ENCODE measurements around the gene RPA3. TPM values are rescaled to one million over a fixed set of nuclear protein-coding genes. Genes with fewer than 3 reads are reported as not detected.

Gene RPA3
- total and polyA plus RNA-seq, 7 experiments from 2014 or later = 20.0 to 96.9 (median 28.1) TPM

- Histone ChIP-seq H3K4me3 (ENCODE audit: low read length) (no peak overlapping the region), H3K27me3 (ENCODE audit: control insufficient read depth in 2 of 2, insufficient read depth in 2 of 2, low read length in 2 of 2) (no peaks in the 10 kb centered on the region), H3K4me1 (ENCODE audit: control insufficient read depth in 2 of 2, insufficient read depth in 2 of 2, low read length in 2 of 2) (no peaks in the 10 kb centered on the region), H3K9me3 (ENCODE audit: control insufficient read depth in 2 of 3, low read length in 3 of 3) (no peaks in the 10 kb centered on the region), H3K27ac (ENCODE audit: low read depth, low read length) (no peak overlapping the region), H3K36me3 (ENCODE audit: control insufficient read depth in 2 of 3, insufficient read depth in 3 of 3, low read length in 3 of 3) (no peaks in the 10 kb centered on the region)
- peak overlapping the region in 1 of 10 donors; percentile 8 for H3K4me3 Mint-ChIP-seq
- DNase-seq (no peak), ATAC-seq (no peak)
- intact Hi-C loops (cut with micrococcal nuclease) = no loop called here
- no peaks in the 10 kb centered on the region for H3K27me3 Mint-ChIP-seq
- H3K27ac Mint-ChIP-seq = peak overlapping the region in 1 of 9 donors; percentile 70
- H3K4me1 Mint-ChIP-seq = peaks cover 3 to 20% (median 13%) of the 10 kb centered on the region in 7 donors
- ChIA-PET POLR2A (no interaction called here), CTCF (interaction anchor here (0.7 kb wide), 1 partner anchor 515 kb away, joined by 3 read pairs; no protein-coding TSS in a partner anchor)
- peaks cover 0 to 8% (median 0%) of the 10 kb centered on the region in 11 donors for H3K9me3 Mint-ChIP-seq
- peaks cover 0 to 44% (median 23%) of the 10 kb centered on the region in 5 donors for H3K36me3 Mint-ChIP-seq
Observed at GRCh38 chr7:7720193-7720592, 1.8 kb upstream of the RPA3 start.

GRCh38 chr7:7719236-7719635, 829 bp upstream of the RPA3 start:
- H3K4me3 Mint-ChIP-seq = peak overlapping the region in 1 of 10 donors; percentile 37
- ChIA-PET POLR2A (no interaction called here), CTCF (no interaction called here)
- H3K36me3 Mint-ChIP-seq = peaks cover 0 to 35% (median 19%) of the 10 kb centered on the region in 5 donors
- no peak overlapping the region for H3K27ac ChIP-seq (ENCODE audit: low read depth, low read length)
- no peaks in the 10 kb centered on the region for H3K9me3 ChIP-seq (ENCODE audit: control insufficient read depth in 2 of 3, low read length in 3 of 3)
- H3K4me1 ChIP-seq (ENCODE audit: control insufficient read depth in 2 of 2, insufficient read depth in 2 of 2, low read length in 2 of 2) = no peaks in the 10 kb centered on the region
- intact Hi-C loops (cut with micrococcal nuclease) = loop anchor here (1.0 to 5.0 kb wide), 4 partner anchors 11 to 79 kb away; partner anchors contain the start of gene UMAD1 (in 1 of the 2)
- no peaks in the 10 kb centered on the region for H3K27me3 Mint-ChIP-seq
- DNase-seq (peak in 8 of 9 donors; percentile 2 to 39 (median 24)), ATAC-seq (peak; percentile 68)
- H3K4me3 ChIP-seq (ENCODE audit: low read length) = no peak overlapping the region
- H3K9me3 Mint-ChIP-seq = peaks cover 0 to 8% (median 0%) of the 10 kb centered on the region in 11 donors
- peaks cover 3 to 20% (median 13%) of the 10 kb centered on the region in 7 donors for H3K4me1 Mint-ChIP-seq
- peak overlapping the region in 4 of 9 donors; percentile 25 to 82 (median 50) for H3K27ac Mint-ChIP-seq
- no peaks in the 10 kb centered on the region for H3K36me3 ChIP-seq (ENCODE audit: control insufficient read depth in 2 of 3, insufficient read depth in 3 of 3, low read length in 3 of 3)
- H3K27me3 ChIP-seq (ENCODE audit: control insufficient read depth in 2 of 2, insufficient read depth in 2 of 2, low read length in 2 of 2) = no peaks in the 10 kb centered on the region

- Mint-ChIP-seq H3K4me1 (peaks cover 6 to 30% (median 19%) of the 10 kb centered on the region in 7 donors), H3K4me3 (no peak overlapping the region), H3K27me3 (no peaks in the 10 kb centered on the region), H3K27ac (no peak overlapping the region), H3K9me3 (peaks cover 0 to 8% (median 0%) of the 10 kb centered on the region in 11 donors), H3K36me3 (peaks cover 0 to 27% (median 9%) of the 10 kb centered on the region in 5 donors)
- Histone ChIP-seq H3K27me3 (ENCODE audit: control insufficient read depth in 2 of 2, insufficient read depth in 2 of 2, low read length in 2 of 2) (no peaks in the 10 kb centered on the region), H3K36me3 (ENCODE audit: control insufficient read depth in 2 of 3, insufficient read depth in 3 of 3, low read length in 3 of 3) (no peaks in the 10 kb centered on the region), H3K27ac (ENCODE audit: low read depth, low read length) (no peak overlapping the region), H3K4me1 (ENCODE audit: control insufficient read depth in 2 of 2, insufficient read depth in 2 of 2, low read length in 2 of 2) (no peaks in the 10 kb centered on the region), H3K4me3 (ENCODE audit: low read length) (no peak overlapping the region), H3K9me3 (ENCODE audit: control insufficient read depth in 2 of 3, low read length in 3 of 3) (no peaks in the 10 kb centered on the region)
- POLR2A ChIA-PET = no interaction called here
- intact Hi-C loops (cut with micrococcal nuclease) = no loop called here
- CTCF ChIA-PET = no interaction called here
- ATAC-seq = no peak
- no peak for DNase-seq
Observed at GRCh38 chr7:7713730-7714129, 4.7 kb downstream of the RPA3 start.

DNA sequence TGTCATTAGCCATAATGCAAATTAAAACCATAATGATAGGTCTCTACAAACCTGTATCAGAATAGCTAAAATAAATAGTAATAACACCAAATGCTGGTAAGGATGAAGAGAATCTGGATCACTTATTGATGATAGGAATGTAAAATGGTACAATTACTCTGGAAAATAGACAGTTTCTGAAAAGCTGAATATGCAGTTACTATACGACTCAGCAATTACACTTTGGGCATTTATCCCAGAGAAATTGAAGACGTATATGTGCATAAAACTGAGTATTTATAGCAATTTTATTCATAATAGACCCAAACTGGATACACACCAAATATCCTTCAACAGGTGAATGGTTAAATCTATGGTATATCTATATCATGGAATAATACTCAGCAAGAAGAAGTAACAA, 7.9 kb downstream of the RPA3 start:
- DNase-seq = no peak
- no peak overlapping the region for H3K4me3 Mint-ChIP-seq
- Histone ChIP-seq H3K36me3 (ENCODE audit: control insufficient read depth in 2 of 3, insufficient read depth in 3 of 3, low read length in 3 of 3) (no peaks in the 10 kb centered on the region), H3K27ac (ENCODE audit: low read depth, low read length) (no peak overlapping the region), H3K4me3 (ENCODE audit: low read length) (no peak overlapping the region), H3K27me3 (ENCODE audit: control insufficient read depth in 2 of 2, insufficient read depth in 2 of 2, low read length in 2 of 2) (no peaks in the 10 kb centered on the region), H3K4me1 (ENCODE audit: control insufficient read depth in 2 of 2, insufficient read depth in 2 of 2, low read length in 2 of 2) (no peaks in the 10 kb centered on the region), H3K9me3 (ENCODE audit: control insufficient read depth in 2 of 3, low read length in 3 of 3) (no peaks in the 10 kb centered on the region)
- intact Hi-C loops (cut with micrococcal nuclease) = no loop called here
- no peak overlapping the region for H3K27ac Mint-ChIP-seq
- CTCF ChIA-PET = no interaction called here
- POLR2A ChIA-PET = interaction anchor here (0.6 kb wide), 1 partner anchor 20 kb away, joined by 3 read pairs; no protein-coding TSS in a partner anchor
- H3K9me3 Mint-ChIP-seq = peaks cover 0 to 1% (median 0%) of the 10 kb centered on the region in 11 donors
- H3K27me3 Mint-ChIP-seq = no peaks in the 10 kb centered on the region
- H3K36me3 Mint-ChIP-seq = peaks cover 0 to 21% (median 1%) of the 10 kb centered on the region in 5 donors
- ATAC-seq = no peak
- H3K4me1 Mint-ChIP-seq = peaks cover 7 to 39% (median 27%) of the 10 kb centered on the region in 7 donors

DNA sequence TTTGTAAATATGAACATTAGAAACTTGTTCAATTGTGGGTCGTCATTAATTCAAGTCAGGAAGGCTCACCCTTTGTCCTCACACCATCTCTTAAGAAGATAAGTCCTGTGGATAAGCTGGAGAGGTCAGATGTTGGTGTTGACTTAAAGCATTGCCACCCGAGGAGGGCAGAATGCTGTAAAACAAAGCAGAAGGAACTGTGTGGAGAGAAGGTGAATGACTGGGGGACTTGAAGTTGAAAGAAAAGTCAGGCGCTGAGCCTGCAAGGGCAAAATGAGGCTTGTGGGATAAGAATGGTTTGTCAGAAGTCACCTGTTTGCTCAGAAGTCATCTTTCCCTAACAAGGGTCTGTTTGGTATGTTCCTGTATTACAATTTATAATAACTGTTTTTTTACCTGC, 9.1 kb downstream of the RPA3 start:
- CTCF ChIA-PET = no interaction called here
- intact Hi-C loops (cut with micrococcal nuclease) = no loop called here
- Mint-ChIP-seq H3K9me3 (no peaks in the 10 kb centered on the region), H3K4me3 (peak overlapping the region in 1 of 10 donors; percentile 27), H3K27ac (peak overlapping the region in 2 of 9 donors; percentile 3 to 57), H3K4me1 (peaks cover 7 to 43% (median 27%) of the 10 kb centered on the region in 7 donors), H3K36me3 (peaks cover 0 to 24% (median 0%) of the 10 kb centered on the region in 5 donors), H3K27me3 (no peaks in the 10 kb centered on the region)
- ATAC-seq (no peak), DNase-seq (no peak)
- Histone ChIP-seq H3K27me3 (ENCODE audit: control insufficient read depth in 2 of 2, insufficient read depth in 2 of 2, low read length in 2 of 2) (no peaks in the 10 kb centered on the region), H3K4me1 (ENCODE audit: control insufficient read depth in 2 of 2, insufficient read depth in 2 of 2, low read length in 2 of 2) (no peaks in the 10 kb centered on the region), H3K9me3 (ENCODE audit: control insufficient read depth in 2 of 3, low read length in 3 of 3) (no peaks in the 10 kb centered on the region), H3K4me3 (ENCODE audit: low read length) (no peak overlapping the region), H3K36me3 (ENCODE audit: control insufficient read depth in 2 of 3, insufficient read depth in 3 of 3, low read length in 3 of 3) (no peaks in the 10 kb centered on the region), H3K27ac (ENCODE audit: low read depth, low read length) (no peak overlapping the region)
- POLR2A ChIA-PET = no interaction called here

DNA sequence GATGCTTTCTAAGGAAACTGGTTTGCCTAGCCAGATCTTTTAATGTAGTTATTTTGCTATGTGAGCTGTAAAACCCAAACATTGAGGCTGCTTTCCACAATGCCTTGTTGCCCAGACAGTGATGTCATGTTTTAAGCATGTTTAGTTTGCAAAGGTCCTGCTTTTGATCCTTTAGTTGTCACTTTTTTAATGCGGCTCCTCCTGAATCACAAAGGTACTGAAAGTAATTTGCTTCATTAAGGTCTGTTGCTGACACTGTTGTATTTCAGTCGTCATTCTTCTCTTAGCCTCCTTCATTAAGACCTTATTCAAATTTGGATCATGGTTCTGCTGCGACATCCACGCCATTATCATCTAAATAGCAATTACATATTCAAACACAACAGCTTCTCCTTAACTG, 10.6 kb downstream of the RPA3 start:
- POLR2A ChIA-PET = interaction anchor here (0.8 kb wide), 1 partner anchor 24 kb away, joined by 4 read pairs; no protein-coding TSS in a partner anchor
- ATAC-seq (no peak), DNase-seq (no peak)
- Histone ChIP-seq H3K36me3 (ENCODE audit: control insufficient read depth in 2 of 3, insufficient read depth in 3 of 3, low read length in 3 of 3) (no peaks in the 10 kb centered on the region), H3K27me3 (ENCODE audit: control insufficient read depth in 2 of 2, insufficient read depth in 2 of 2, low read length in 2 of 2) (no peaks in the 10 kb centered on the region), H3K27ac (ENCODE audit: low read depth, low read length) (no peak overlapping the region), H3K4me3 (ENCODE audit: low read length) (no peak overlapping the region), H3K9me3 (ENCODE audit: control insufficient read depth in 2 of 3, low read length in 3 of 3) (no peaks in the 10 kb centered on the region), H3K4me1 (ENCODE audit: control insufficient read depth in 2 of 2, insufficient read depth in 2 of 2, low read length in 2 of 2) (no peaks in the 10 kb centered on the region)
- peaks cover 0 to 26% (median 0%) of the 10 kb centered on the region in 5 donors for H3K36me3 Mint-ChIP-seq
- H3K4me3 Mint-ChIP-seq = no peak overlapping the region
- H3K4me1 Mint-ChIP-seq = peaks cover 7 to 42% (median 26%) of the 10 kb centered on the region in 7 donors
- CTCF ChIA-PET = interaction anchor here (0.6 to 1.3 kb wide), 2 partner anchors 26 to 1003 kb away, joined by 3 to 4 read pairs; no protein-coding TSS in a partner anchor
- no peaks in the 10 kb centered on the region for H3K27me3 Mint-ChIP-seq
- H3K27ac Mint-ChIP-seq = no peak overlapping the region
- no peaks in the 10 kb centered on the region for H3K9me3 Mint-ChIP-seq
- intact Hi-C loops (cut with micrococcal nuclease) = loop anchor here in 1 of 2 donors (1.0 kb wide), 1 partner anchor 11 kb away; no protein-coding TSS in a partner anchor

DNA sequence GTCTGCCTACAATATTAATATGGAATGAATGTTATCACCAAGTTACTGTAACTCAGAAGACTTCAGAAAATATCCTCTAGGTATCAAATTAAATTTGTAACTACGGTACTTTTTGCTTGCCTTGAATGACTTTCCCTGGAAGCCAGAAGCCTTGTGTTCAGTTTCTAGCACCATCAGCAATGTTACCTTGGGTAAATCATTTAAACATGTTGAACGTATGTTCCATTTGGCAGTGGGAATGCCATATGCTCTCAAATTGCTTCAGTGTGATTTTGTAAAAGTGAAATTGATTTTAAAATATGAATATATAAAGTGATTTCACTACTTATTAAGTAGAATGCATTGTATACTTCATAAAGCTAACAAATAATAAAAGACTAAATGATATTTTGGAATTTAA, 11.2 kb downstream of the RPA3 start:
- Mint-ChIP-seq H3K27me3 (no peaks in the 10 kb centered on the region), H3K9me3 (no peaks in the 10 kb centered on the region), H3K4me1 (peaks cover 7 to 38% (median 22%) of the 10 kb centered on the region in 7 donors), H3K36me3 (peaks cover 0 to 28% (median 0%) of the 10 kb centered on the region in 5 donors), H3K4me3 (no peak overlapping the region), H3K27ac (no peak overlapping the region)
- ATAC-seq (no peak), DNase-seq (no peak)
- Histone ChIP-seq H3K36me3 (ENCODE audit: control insufficient read depth in 2 of 3, insufficient read depth in 3 of 3, low read length in 3 of 3) (no peaks in the 10 kb centered on the region), H3K9me3 (ENCODE audit: control insufficient read depth in 2 of 3, low read length in 3 of 3) (no peaks in the 10 kb centered on the region), H3K4me3 (ENCODE audit: low read length) (no peak overlapping the region), H3K4me1 (ENCODE audit: control insufficient read depth in 2 of 2, insufficient read depth in 2 of 2, low read length in 2 of 2) (no peaks in the 10 kb centered on the region), H3K27ac (ENCODE audit: low read depth, low read length) (no peak overlapping the region), H3K27me3 (ENCODE audit: control insufficient read depth in 2 of 2, insufficient read depth in 2 of 2, low read length in 2 of 2) (no peaks in the 10 kb centered on the region)
- POLR2A ChIA-PET = interaction anchor here (0.8 kb wide), 1 partner anchor 24 kb away, joined by 4 read pairs; no protein-coding TSS in a partner anchor
- CTCF ChIA-PET = interaction anchor here (0.6 to 1.3 kb wide), 2 partner anchors 26 to 1003 kb away, joined by 3 to 4 read pairs; no protein-coding TSS in a partner anchor
- intact Hi-C loops (cut with micrococcal nuclease) = no loop called here

Measured in naive thymus-derived CD4-positive, alpha-beta T cell (primary cell).